ENCODE data around the gene C20orf96.
"Not testable (repeated sequence)": the region's sequence is repeated elsewhere in the genome, so short reads cannot be mapped to it uniquely, and the experiment has no call there.

C20orf96 gene, protein sequence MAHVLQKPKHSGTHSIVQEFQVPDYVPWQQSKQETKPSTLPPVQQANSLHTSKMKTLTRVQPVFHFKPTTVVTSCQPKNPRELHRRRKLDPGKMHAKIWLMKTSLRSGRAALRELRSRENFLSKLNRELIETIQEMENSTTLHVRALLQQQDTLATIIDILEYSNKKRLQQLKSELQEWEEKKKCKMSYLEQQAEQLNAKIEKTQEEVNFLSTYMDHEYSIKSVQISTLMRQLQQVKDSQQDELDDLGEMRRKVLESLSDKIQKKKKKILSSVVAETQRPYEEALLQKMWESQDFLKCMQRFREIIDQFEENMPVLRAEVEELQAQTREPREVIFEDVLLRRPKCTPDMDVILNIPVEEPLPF

DNA sequence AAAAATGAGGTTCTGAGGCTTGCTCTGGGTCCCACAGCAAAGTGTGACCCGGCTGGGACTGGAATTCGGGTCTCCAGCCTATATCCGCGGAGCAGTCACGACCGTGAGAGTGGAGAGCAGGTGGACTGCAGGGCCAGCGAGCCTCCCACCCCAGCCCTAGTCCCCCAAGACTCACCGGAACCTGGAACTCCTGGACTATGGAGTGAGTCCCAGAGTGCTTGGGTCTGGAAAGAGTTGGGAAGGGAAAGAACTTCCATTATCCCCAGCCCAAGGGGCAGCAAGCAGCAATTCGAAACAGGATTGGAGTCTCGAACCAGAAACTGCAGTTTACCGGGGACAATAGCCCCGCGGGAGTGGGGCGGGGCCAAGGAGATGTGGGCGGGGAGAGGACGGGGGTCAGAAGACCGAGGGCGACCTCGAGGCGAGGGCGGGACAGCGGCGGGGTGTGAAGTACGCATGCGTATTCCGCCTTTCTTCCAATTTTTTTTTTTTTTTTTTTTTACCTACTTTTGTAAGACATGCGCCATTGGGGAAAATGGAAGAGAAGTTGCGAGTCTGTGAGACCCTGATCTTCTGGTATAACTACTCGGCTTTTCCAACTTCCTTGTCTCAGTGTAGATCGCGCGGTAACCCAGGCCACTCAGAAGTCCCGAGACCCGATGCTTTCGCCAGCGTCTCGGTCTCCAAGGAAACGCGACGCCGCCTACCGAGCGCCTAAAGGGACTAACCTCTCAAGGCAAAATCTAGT lies at the start of gene C20orf96:
TSS of gene C20orf96 (minus strand) at position 667 of the 748 bp plus-strand sequence. CDS start at position 527, 140 bp downstream.
- peak; percentile 31 for DNase-seq

DNA sequence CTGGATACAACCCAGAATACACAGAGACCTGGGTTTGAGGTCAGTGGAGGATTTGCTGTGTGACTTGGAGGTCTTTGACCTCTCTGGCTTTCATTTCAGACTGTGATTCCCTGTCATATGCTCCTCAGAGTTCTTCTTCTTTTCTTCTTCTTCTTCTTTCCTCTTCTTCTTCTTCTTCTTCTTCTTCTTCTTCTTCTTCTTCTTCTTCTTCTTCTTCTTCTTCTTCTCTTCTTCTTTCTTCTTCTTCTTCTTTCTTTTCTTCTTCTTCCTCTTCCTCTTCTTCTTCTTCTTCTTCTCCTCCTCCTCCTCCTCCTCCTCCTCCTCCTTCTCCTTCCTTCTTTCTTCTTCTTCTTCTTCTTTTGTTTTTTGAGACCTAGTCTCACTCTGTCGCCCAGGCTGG lies 45.5 kb upstream of the C20orf96 start:
- not testable (repeated sequence) for DNase-seq

DNA sequence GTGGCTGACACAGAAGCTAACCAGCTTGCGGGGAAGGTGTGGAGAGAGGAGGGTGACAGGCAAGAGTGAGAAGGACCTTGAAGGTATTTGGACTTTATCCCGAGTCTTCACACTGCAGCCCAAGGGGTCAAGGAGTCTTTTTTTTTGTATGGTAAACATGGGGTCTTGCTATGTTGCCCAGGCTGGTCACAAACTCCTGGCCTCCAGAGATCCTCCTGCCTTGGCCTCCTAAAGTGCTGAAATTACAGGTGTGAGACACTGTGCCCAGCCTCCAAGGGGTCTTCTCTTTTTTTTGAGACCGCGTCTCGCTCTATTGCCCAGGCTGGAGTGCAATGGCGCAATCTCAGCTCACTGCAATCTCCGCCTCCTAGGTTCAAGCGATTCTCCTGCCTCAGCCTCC lies 44.0 kb upstream of the C20orf96 start:
- no peak for DNase-seq

DNA sequence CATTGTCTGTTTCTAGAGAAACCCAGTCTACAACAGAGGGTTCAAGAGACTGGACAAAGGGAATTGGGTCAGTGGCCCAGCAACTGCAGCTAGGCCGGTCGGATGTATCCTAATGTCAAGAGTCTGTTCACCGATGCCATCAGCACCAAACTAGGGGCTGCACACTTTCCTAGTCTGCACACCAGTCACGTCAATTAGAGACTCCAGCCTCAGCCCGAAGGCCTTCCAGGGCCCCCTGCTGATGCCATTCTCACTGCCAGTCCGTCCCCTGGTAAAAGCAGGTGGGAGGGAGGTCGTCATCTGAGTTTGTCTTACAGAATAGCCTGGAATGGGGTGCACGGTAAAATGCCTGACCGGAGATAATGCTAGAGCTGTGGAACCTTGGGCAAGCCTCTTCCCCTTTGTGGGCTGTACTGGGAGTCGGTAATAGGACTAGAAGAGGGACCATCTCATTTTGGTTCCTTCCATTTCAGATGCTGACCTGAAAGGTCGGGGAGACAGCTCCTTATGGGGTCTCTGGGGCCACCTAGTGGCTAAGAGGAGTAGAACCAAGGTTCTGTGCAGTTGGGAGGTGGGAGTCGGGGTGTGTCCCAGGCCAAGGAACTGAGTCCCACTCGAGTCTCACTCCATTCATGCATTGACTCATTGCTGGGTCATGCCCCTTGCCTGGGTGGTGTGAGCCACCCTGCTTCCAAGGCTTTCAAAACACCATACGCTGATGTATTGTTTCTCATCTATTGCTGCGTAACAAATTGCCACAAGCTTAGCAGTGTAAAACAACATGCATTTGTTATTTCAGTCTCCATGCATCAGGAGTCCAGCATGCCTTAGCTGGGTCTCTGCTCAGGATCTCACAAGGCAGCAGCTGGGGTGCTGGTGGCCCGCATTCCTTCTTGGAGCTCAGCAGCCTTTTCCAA lies 39.9 kb upstream of the C20orf96 start:
- no peak for DNase-seq

DNA sequence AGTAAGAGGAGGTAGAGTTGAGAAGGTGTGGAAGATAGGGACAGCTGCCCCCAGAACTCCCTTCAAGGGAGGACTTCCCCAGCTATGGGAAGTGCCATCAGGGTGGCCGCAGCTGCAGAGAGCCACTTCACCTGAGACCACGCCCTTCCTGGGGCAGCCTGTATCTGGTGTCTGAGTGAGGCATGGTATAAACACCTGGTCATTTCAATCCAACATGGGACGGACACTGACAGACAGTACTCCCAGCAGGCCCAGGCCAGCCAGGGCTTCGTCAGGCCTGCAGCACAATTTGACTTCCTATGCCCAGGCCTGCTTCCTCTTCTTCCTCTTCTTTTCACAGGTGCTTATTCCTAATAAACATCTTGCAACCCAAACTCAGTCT lies 39.3 kb upstream of the C20orf96 start:
- DNase-seq, result no peak

DNA sequence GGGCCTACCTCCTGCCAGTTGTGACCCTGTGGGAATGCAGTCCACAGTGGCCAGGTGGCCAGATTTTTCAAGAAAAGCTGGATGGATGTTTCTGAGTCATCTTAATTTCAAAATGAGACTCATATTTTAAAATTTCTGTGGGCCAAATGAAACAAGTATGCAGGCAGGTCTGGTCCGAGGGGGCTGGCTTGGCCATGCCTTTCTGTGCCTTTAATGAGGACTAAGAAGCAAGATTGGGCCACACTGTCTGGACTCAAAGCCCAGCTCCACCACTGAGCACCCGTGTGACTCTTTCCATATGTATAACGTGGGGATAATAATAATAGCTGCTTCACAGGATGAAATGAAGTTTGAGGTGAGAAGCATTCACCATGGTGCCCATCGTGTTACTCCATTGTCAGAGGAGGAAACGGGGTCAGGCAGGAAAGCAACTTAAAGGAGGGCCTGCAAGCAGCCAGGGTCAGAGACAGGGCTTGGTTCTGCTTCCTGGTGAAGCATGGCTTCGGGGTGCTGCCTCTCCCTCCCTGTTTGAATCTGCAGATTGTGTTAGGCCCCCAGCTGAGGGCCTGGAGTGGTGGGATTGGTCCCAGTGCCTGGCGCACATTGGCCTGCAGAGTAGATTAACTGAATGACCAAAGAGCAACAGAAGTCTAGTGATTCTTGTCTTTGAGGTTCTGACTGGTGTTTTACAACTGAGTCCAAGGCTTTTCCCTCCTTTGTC lies 38.6 kb upstream of the C20orf96 start:
- no peak for DNase-seq

DNA sequence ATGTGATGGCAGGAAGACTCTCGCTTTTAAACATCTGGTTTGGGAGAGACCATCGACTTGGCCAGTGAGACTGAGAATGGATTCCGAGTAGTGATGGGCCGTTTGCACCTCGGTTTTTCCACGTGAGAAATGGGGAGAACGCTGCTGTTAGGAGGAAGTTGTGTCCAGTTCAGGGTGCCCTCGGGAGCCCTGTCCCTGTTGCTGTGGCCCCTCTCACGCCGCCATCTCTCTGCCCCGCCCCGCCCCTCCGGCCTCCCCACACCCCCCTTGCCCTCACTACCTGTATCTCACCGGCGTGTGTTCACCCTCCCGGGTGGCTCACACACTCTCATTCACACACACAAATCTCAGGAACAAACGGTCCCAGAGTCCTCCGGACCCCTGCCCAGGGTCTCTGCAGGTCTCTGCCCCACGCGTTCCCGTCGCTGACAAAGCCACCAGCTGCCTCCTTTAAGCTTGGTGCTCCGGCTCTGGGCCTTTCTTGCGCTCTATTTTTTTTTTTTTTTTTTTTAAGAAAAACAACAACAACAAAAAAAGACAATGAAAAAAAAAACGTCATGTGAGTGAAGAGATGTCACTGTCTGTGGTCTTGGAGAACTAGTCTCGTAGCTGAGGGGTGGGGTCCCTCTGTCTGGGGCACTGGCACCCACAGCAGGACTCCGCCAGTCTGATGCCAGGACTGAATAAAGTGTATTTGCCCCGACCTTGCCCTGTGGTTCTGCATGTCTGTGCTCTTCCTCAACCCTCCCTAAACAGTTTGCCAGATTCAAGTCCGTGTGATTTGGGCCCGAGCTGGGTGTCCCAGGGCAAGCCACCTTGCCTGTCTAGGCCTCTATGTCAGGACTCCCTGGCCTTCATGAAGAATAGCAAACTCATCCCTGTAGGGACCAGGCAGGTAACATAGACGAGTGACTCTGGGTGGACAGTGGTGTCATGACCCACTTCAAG lies 37.8 kb upstream of the C20orf96 start:
- no peak for DNase-seq

DNA sequence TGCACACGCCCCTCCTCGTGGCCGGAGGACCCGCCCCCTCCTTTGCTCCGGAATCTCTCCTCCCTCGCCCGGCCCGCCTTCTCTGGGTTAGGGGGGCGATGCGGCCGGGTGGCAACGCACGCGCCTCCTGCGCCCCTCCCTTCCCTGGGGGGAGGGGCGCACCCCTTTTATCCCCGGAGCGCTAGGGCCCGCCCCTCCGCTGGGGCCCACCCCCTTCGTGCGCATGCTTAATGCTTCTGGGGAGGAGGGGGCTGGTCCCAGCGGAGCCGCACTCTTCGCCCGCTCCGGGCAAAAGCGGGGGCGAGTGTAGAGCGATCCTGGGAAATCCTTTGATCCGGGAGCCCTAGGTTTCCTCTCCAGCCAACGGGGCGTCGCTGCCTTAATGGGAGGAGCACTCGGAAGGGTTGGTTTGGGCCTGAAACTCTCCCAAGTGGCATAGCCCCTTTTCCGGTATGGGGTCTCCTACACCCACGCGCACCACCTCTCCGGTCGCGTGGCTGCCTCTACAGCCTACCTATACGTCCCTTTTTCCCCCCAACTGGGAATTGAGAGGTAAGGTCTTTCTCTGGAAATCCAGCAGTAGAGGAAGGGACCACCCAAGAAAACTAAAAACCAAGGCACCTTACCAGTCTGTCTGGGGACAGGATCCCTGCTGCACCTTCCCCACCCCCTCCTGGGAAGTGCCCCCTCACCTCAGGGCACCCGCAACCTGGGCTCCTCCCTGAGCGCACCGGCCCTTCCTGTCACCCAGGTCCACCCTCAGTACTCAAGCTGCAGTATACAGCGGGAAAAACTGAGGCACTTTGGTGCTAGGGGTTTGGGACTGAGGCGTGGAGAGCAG lies 36.9 kb upstream of the C20orf96 start:
- DNase-seq, result peak; percentile 48

DNA sequence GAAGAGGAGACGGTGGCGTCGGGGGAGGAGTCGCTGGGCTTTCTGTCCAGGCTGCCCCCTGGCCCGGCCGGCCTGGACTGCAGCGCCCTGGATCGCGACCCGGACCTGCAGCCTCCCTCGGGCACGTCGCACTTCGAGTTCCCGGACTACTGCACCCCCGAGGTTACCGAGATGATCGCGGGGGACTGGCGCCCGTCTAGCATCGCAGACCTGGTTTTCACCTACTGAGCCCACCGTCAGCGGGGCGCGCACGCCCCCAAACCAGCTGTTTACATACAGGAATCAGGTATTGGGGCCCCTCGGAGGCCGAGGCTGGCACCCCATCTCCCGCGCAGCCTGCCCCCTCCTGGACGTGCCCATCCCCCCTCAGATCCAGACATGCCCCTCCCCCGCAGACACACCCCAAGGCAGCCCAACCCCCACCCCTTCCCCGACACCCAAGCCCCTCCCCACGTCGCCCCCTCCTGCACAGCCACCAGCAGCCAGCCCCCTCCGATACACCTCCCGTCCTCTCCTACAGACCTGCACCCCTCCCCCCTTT lies 36.2 kb upstream of the C20orf96 start:
- no peak for DNase-seq

DNA sequence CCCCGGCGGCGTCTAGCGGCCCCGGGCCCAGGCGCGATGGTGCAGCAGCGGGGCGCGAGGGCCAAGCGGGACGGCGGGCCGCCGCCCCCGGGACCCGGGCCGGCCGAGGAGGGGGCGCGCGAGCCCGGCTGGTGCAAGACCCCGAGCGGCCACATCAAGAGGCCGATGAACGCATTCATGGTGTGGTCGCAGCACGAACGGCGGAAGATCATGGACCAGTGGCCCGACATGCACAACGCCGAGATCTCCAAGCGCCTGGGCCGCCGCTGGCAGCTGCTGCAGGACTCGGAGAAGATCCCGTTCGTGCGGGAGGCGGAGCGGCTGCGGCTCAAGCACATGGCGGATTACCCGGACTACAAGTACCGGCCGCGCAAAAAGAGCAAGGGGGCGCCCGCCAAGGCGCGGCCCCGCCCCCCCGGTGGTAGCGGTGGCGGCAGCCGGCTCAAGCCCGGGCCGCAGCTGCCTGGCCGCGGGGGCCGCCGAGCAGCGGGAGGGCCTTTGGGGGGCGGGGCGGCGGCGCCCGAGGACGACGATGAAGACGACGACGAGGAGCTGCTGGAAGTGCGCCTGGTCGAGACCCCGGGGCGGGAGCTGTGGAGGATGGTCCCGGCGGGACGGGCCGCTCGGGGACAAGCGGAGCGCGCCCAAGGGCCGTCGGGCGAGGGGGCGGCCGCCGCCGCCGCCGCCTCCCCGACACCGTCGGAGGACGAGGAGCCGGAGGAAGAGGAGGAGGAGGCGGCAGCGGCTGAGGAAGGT lies 35.5 kb upstream of the C20orf96 start:
- no peak for DNase-seq

DNA sequence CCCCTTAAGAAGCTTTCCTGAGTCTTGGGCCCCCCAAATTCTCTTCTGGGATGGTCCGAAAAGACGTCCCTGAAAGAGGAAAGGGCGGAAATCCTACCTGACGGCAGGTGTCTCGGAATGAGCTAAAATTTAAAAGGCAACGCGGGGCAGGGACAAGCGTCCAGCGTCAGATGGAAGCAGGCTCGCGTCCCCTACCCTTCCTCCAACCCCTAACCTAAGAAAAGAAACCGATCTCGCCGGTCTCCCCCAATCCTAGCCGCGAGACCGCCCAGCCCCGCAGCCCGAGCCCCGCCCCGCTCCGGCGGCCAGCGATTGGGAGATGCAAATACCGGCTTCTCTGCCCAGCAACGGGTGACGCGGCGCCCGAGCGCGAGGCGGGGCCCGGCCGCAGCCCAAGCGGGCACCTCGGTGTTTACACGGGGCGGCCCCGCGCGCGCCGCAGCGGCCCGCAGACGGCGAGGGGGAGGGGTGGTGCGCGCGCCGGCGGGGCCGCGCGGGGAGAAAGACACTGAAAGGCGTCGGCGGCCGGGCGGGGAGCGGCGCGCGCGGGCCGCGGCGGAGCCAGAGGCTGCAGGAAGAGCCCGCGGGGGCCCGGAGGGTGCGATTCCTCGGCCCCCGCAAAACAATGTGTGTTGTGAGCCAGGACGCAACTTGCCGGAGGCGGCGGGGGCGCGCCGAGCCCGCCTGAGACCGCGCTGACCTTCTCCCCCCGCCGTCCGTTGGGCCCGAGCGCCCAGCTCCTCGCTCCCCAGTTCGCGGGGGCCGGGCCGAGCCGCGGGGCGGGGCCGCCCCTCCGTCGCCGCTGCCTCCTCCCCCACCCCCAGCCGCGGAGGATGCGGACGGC lies 34.7 kb upstream of the C20orf96 start, which contains the start of gene SOX12:
TSS of gene SOX12 (plus strand) at position 508 of the 844 bp plus-strand sequence. CDS start 373 bp downstream, outside the sequence.
- DNase-seq, result peak; percentile 55

DNA sequence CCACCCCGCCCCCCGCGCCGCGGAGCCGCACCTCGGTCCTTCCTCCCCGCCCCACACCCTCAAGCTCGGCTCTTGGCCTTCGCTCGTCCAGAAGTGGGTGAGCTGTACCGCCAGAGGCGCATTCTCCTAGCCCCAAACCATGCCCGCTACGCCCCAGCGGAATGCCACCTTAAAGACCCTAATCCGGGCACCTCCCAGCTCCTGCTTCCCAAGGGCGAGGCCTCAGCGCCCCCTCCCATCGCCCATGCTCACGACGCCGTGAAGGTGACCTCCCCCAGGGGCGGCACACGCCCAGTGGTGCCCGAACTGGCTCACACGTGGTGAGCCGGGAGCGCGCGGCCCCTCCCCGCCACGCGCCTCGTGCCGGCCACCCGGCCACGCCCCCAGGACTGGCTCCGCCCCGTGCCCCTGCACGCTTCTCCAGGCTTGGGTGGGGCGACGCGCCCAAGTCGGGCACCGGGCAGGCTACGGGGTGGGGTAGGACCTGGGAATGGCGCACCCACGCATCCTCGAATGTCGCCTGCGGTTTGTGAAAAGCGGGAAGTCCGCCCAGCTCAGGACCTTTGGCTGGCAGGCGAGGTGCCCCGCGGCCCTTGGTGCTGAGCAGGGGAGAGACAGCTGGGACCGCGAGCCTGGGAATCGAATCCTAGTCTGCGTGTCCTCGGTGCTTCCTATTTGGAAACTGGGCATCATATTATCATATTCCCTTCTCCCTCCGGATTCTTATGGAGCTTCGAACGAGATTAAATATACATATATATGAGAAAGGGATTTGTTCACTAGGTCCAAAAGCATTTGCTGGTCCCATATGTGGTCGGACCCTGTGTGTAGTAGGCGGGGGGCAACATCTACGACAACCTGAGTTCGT lies 33.9 kb upstream of the C20orf96 start:
- peak; percentile 45 for DNase-seq

DNA sequence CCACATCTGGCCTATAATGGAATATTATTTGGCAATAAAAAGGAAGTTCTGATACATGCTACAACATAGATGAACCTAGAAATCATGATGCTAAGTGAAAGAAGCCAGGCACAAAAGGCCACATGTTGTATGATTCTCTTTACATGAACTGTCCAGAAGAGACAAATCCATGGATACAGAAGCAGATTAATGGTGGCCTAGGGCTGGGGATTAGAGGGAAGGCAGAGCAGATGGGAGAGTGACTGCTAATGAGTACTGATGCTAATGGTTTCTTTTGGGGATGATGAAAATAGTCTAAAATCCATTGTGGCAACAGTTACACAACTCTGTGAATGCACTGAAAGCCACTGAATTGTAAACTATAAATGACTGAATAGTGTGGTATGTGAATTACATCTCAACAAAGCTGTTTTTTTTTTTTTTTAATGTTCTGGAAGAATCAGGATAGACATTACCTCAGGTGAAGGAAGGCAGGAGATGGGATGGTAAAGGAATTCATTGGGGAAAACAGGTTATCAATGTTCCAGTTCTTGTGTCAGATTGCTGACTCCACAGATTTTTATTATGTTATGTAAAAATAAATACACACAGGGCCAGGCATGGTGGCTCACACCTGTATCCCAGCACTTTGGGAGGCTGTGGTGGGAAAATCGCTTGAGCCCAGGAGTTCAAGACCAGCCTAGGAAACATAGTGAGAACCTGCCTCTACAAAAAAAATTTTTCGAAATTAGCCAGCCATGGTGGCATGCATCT lies 25.9 kb upstream of the C20orf96 start:
- no peak for DNase-seq

DNA sequence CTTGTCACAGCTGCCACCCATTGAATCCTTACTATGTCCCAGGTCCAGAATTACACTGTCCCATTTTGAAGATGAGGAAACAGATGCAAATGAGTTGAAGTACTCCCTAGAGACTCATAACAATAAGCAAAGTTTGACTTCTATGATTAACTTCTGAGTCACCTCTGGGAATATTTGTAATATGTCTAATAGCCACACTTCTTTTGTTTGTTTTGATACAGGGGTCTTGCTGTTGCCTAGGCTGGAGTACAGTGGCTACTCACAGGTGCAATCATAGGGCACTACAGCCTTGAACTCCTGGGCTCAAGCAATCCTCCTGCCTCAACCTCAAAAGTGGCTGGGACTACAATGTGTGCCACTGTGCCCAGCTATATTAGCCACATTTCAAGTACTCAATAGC lies 23.4 kb upstream of the C20orf96 start:
- no peak for DNase-seq

DNA sequence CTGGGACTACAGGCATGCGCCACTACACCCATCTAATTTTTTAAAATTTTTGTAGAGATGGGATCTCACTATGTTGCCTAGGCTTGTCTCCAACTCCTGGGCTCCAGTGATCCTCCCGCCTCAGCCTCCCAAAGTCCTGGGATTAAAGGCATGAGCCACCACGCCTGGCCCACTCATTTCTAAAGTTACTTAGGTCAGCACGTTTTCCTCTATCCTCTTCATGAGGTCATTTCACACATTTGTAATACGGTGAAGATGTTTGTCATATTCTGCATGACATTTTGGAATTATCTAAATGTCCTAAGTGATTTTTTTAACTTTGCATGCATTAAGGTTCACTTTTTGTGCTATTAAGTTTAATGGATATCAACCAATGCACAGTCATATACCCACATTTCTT lies 22.9 kb upstream of the C20orf96 start:
- no peak for DNase-seq

DNA sequence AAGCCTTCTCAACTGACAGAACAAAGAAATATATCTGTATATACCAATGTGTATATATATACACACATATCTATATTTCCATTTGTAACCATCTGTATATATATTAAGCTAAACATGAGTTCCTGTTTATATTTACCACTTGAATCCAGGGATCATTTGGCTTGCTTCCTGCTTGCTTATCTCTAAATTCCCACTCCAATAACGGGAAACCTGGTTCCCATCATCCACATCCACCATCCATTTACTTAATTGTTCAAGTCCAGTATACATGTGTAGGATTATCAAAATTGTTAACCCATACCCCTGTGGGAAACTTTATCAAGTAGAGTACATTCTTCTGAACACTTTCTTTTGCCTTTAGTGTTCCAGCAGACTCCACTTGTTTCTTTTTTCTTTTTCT lies 22.3 kb upstream of the C20orf96 start:
- no peak for DNase-seq
